NCI-H146 treated with DMSO at 0.1 percent for 48 hours (cell line): ENCODE measurements around the gene ZC3H15.
"Not testable (repeated sequence)": the region's sequence is repeated elsewhere in the genome, so short reads cannot be mapped to it uniquely, and the experiment has no call there.

Source experiments
- DNase-seq: peaks from one replicate; lab custom pipeline; 2025; ENCODE audit not compliant: unreplicated experiment; lab: John Stamatoyannopoulos, UW

The ZC3H15 gene

GRCh38 chr2:186493564-186494085 lies 7.6 kb downstream of the ZC3H15 start:
- DNase-seq: no peak

- no peak for DNase-seq
Observed at GRCh38 chr2:186496401-186496800, 10.3 kb downstream of the ZC3H15 start.

- DNase-seq: no peak
Observed at GRCh38 chr2:186497928-186498327, 11.9 kb downstream of the ZC3H15 start.

- DNase-seq: no peak
Observed at GRCh38 chr2:186498834-186499233, 12.8 kb downstream of the ZC3H15 start.

- no peak for DNase-seq
Observed at GRCh38 chr2:186503827-186504606, 18.0 kb downstream of the ZC3H15 start.

GRCh38 chr2:186508263-186508662 lies 22.2 kb downstream of the ZC3H15 start:
- DNase-seq: no peak

GRCh38 chr2:186515376-186515775 lies 29.3 kb downstream of the ZC3H15 start:
- no peak for DNase-seq

- DNase-seq: no peak
Observed at GRCh38 chr2:186516396-186516795, 30.3 kb downstream of the ZC3H15 start.

GRCh38 chr2:186517090-186517489 lies 31.0 kb downstream of the ZC3H15 start:
- no peak for DNase-seq

- DNase-seq: no peak
Observed at GRCh38 chr2:186518291-186518690, 32.2 kb downstream of the ZC3H15 start.

GRCh38 chr2:186518945-186519344 lies 32.9 kb downstream of the ZC3H15 start:
- no peak for DNase-seq

- DNase-seq: not testable (repeated sequence)
Observed at GRCh38 chr2:186521570-186522153, 35.6 kb downstream of the ZC3H15 start.

- DNase-seq: no peak
Observed at GRCh38 chr2:186522450-186522849, 36.4 kb downstream of the ZC3H15 start.

GRCh38 chr2:186523791-186524190 lies 37.7 kb downstream of the ZC3H15 start:
- no peak for DNase-seq

GRCh38 chr2:186526281-186526680 lies 40.2 kb downstream of the ZC3H15 start:
- no peak for DNase-seq

- DNase-seq: no peak
Observed at GRCh38 chr2:186530314-186530713, 44.3 kb downstream of the ZC3H15 start.

GRCh38 chr2:186531257-186531775 lies 45.3 kb downstream of the ZC3H15 start:
- no peak for DNase-seq

- DNase-seq: no peak
Observed at GRCh38 chr2:186532891-186533290, 46.8 kb downstream of the ZC3H15 start.

GRCh38 chr2:186533717-186534116 lies 47.7 kb downstream of the ZC3H15 start:
- DNase-seq: no peak

- DNase-seq: no peak
Observed at GRCh38 chr2:186534406-186534805, 48.3 kb downstream of the ZC3H15 start.

GRCh38 chr2:186535861-186536260 lies 49.8 kb downstream of the ZC3H15 start:
- no peak for DNase-seq

GRCh38 chr2:186537019-186537418 lies 51.0 kb downstream of the ZC3H15 start:
- DNase-seq: no peak
